Effector memory CD8-positive, alpha-beta T cell (primary cell): ENCODE results near the gene LOXL3.

Experiments
- ATAC-seq: fragments of 150-1000 bp; cut with Tn5 transposase; replicated peaks from 2 replicates; pipeline ENCODE4 v1.10.0; 2021; ENCODE audit warnings: mild to moderate bottlenecking, moderate library complexity
- DNase-seq, 3 experiments: peaks; one replicate each; pipeline ENCODE4 v3.0.0; 2021
- H3K27ac Mint-ChIP-seq, 2 donors: one replicate each; pipeline ENCODE4 v1.8.0; 2022; ENCODE audit warnings: mild to moderate bottlenecking in 2 of 2, mixed read lengths in 2 of 2, moderate library complexity in 2 of 2
- H3K27me3 Mint-ChIP-seq, 2 donors: one replicate each; pipeline ENCODE4 v1.8.0; 2022; ENCODE audit warnings: mixed read lengths in 2 of 2
- H3K36me3 Mint-ChIP-seq: one replicate; pipeline ENCODE4 v1.8.0; 2022; ENCODE audit warnings: mild to moderate bottlenecking, moderate library complexity, mixed read lengths; ENCODE audit not compliant: insufficient read depth
- H3K4me1 Mint-ChIP-seq, 2 donors: one replicate each; pipeline ENCODE4 v1.8.0; 2022; ENCODE audit warnings: low read depth in 2 of 2, mixed read lengths in 2 of 2
- H3K4me3 Mint-ChIP-seq, 2 donors: one replicate each; pipeline ENCODE4 v1.8.0; 2022; ENCODE audit warnings: mild to moderate bottlenecking in 2 of 2, mixed read lengths in 2 of 2, moderate library complexity in 2 of 2
- H3K9me3 Mint-ChIP-seq, 2 donors: one replicate each; pipeline ENCODE4 v1.8.0; 2022; ENCODE audit warnings: mixed read lengths in 2 of 2

The LOXL3 gene

GRCh38 chr2:74552914-74553811 is 579 bp downstream of the LOXL3 start:
- Mint-ChIP-seq H3K4me1 (peaks cover 15 to 16% of the 10 kb centered on the region in 2 donors), H3K36me3 (peaks cover 20% of the 10 kb centered on the region), H3K27me3 (peaks cover 30 to 34% of the 10 kb centered on the region in 2 donors), H3K4me3 (peak overlapping the region; percentile 54 to 81), H3K9me3 (no peaks in the 10 kb centered on the region), H3K27ac (peak overlapping the region; percentile 83 to 92)
- ATAC-seq (no peak), DNase-seq (no peak)

GRCh38 chr2:74551942-74552913 is 1.5 kb downstream of the LOXL3 start:
- Mint-ChIP-seq H3K27me3 (peaks cover 33 to 42% of the 10 kb centered on the region in 2 donors), H3K4me1 (peaks cover 15 to 17% of the 10 kb centered on the region in 2 donors), H3K4me3 (peak overlapping the region; percentile 2 to 43), H3K27ac (peak overlapping the region in 1 of 2 donors; percentile 28), H3K36me3 (peaks cover 20% of the 10 kb centered on the region), H3K9me3 (no peaks in the 10 kb centered on the region)
- no peak for DNase-seq
- ATAC-seq = no peak

- H3K9me3 Mint-ChIP-seq = no peaks in the 10 kb centered on the region
Observed at GRCh38 chr2:74551530-74551929, 2.2 kb downstream of the LOXL3 start.

GRCh38 chr2:74550231-74550630 is 3.5 kb downstream of the LOXL3 start:
- peaks cover 17% of the 10 kb centered on the region for H3K36me3 Mint-ChIP-seq
- no peak overlapping the region for H3K27ac Mint-ChIP-seq
- H3K9me3 Mint-ChIP-seq = no peaks in the 10 kb centered on the region
- peaks cover 11 to 14% of the 10 kb centered on the region in 2 donors for H3K4me1 Mint-ChIP-seq
- DNase-seq (no peak), ATAC-seq (no peak)
- H3K4me3 Mint-ChIP-seq = no peak overlapping the region
- H3K27me3 Mint-ChIP-seq = peaks cover 33 to 49% of the 10 kb centered on the region in 2 donors

More at GRCh38 chr2:74551530-74551929, 2.2 kb downstream of the LOXL3 start:
- Mint-ChIP-seq H3K36me3 (peaks cover 20% of the 10 kb centered on the region), H3K4me1 (peaks cover 15 to 17% of the 10 kb centered on the region in 2 donors), H3K4me3 (no peak overlapping the region), H3K27me3 (peaks cover 33 to 49% of the 10 kb centered on the region in 2 donors), H3K27ac (no peak overlapping the region)
- no peak for ATAC-seq
- no peak for DNase-seq

- no peaks in the 10 kb centered on the region for H3K9me3 Mint-ChIP-seq
- peak overlapping the region; percentile 51 to 58 for H3K4me3 Mint-ChIP-seq
- no peak for DNase-seq
- H3K36me3 Mint-ChIP-seq = peaks cover 9% of the 10 kb centered on the region
- peaks cover 10 to 11% of the 10 kb centered on the region in 2 donors for H3K4me1 Mint-ChIP-seq
- ATAC-seq = peak; percentile 42
- peaks cover 33 to 49% of the 10 kb centered on the region in 2 donors for H3K27me3 Mint-ChIP-seq
- no peak overlapping the region for H3K27ac Mint-ChIP-seq
Observed at GRCh38 chr2:74548900-74549826, 4.6 kb downstream of the LOXL3 start.

GRCh38 chr2:74548285-74548899 is 5.3 kb downstream of the LOXL3 start:
- Mint-ChIP-seq H3K4me3 (peak overlapping the region; percentile 58 to 59), H3K9me3 (no peaks in the 10 kb centered on the region), H3K4me1 (peaks cover 6 to 9% of the 10 kb centered on the region in 2 donors), H3K27me3 (peaks cover 33 to 49% of the 10 kb centered on the region in 2 donors), H3K27ac (no peak overlapping the region), H3K36me3 (peaks cover 2% of the 10 kb centered on the region)
- no peak for ATAC-seq
- DNase-seq = no peak

DNA sequence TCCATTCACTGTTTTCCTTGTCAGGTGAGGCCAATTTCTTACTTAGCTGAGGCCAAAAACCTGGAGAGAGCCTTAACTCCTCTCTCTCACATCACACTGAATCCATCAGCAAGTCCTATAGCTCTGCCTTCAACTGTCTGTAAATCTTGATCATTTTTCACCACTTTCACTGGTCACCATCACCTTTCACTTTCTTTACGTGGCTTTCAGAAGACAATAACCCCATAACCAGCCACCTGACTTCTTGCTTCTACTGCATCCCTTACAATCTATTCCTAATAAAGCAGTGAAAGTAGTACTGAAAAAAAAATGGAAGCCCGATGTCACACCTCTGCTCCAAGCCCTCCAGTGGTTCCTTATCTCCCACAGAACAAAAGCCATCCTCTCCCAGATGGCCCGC is 7.7 kb downstream of the LOXL3 start:
- DNase-seq (no peak), ATAC-seq (no peak)
- Mint-ChIP-seq H3K36me3 (no peaks in the 10 kb centered on the region), H3K4me3 (no peak overlapping the region), H3K27ac (no peak overlapping the region), H3K9me3 (no peaks in the 10 kb centered on the region), H3K27me3 (peaks cover 40 to 50% of the 10 kb centered on the region in 2 donors), H3K4me1 (peaks cover 0 to 9% of the 10 kb centered on the region in 2 donors)

DNA sequence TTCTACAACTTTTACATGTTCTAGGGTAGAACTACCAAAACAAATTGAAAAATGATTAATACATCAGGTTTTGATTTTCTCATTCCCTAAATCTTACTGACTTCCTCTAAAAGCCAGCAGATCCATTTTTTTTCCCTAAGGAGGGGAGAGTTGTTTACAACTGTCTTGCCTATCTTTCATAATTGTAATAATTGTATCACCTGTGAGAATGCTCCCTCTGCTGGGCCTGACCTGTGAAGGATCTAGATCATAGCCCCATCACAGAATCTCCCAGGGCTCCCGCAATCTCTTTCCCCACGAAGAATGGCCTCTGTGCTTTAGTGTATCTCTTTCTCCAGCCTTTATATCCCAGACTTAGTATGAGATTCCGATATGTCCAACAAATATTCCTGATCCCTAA is 9.1 kb downstream of the LOXL3 start:
- H3K27ac Mint-ChIP-seq = no peak overlapping the region
- ATAC-seq = no peak

DNA sequence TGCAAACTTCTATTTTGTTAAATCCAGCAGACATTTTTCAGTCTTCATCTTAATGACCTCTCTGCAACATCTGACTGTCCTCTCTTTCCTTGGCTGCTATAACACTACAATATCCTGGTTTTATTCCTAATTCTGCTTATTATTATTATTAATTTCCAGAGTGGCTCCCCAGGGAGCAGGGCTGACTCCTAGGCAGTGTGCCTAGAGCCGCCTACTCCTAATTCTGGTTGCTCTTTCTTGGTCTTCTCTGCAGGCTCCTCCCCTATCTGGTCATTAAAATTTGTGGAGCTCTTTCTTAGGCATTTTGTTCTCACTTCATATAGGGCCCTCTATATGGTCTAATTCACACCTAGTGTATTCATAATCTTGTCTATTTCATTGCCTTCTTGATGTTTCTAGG is 10.8 kb downstream of the LOXL3 start:
- DNase-seq = no peak
- no peaks in the 10 kb centered on the region for H3K9me3 Mint-ChIP-seq
- H3K4me1 Mint-ChIP-seq = peaks cover 0 to 3% of the 10 kb centered on the region in 2 donors
- peaks cover 33 to 46% of the 10 kb centered on the region in 2 donors for H3K27me3 Mint-ChIP-seq
- no peak for ATAC-seq
- H3K36me3 Mint-ChIP-seq = peaks cover 4% of the 10 kb centered on the region
- H3K27ac Mint-ChIP-seq = no peak overlapping the region
- no peak overlapping the region for H3K4me3 Mint-ChIP-seq

More for the DNA sequence above, 9.1 kb downstream of the LOXL3 start:
- peaks cover 0 to 8% of the 10 kb centered on the region in 2 donors for H3K4me1 Mint-ChIP-seq
- DNase-seq = no peak
- H3K4me3 Mint-ChIP-seq = no peak overlapping the region
- H3K27me3 Mint-ChIP-seq = peaks cover 30 to 42% of the 10 kb centered on the region in 2 donors
- H3K9me3 Mint-ChIP-seq = no peaks in the 10 kb centered on the region
- no peaks in the 10 kb centered on the region for H3K36me3 Mint-ChIP-seq

GRCh38 chr2:74540291-74540690 is 13.5 kb downstream of the LOXL3 start:
- Mint-ChIP-seq H3K9me3 (no peaks in the 10 kb centered on the region), H3K27ac (no peak overlapping the region), H3K4me1 (peaks cover 0 to 3% of the 10 kb centered on the region in 2 donors), H3K36me3 (peaks cover 4% of the 10 kb centered on the region), H3K27me3 (peaks cover 43 to 45% of the 10 kb centered on the region in 2 donors), H3K4me3 (no peak overlapping the region)
- DNase-seq = no peak
- ATAC-seq = no peak

DNA sequence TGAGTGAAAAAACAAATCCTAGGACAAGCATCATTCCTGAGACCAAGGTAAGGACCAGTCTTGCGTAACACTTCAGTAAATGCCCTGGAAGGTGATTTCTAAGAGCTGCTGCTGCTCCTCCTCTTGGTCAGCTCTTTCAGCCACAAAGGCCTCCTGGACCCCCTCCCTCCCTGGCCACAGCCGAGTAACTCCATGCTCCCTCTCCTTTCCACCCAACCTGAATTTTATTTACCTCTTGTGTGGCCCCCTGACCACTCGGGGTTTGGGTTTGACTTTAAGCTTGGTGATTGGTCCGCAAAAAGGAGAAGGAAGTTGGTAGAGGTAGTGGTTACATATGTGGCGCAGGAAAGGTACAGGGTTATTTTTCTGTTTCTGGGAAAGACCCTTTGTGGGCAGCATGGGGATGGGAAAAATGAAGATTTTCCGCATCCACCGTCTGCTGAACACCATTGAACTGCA is 14.8 kb downstream of the LOXL3 start:
- Mint-ChIP-seq H3K4me1 (peaks cover 0 to 3% of the 10 kb centered on the region in 2 donors), H3K9me3 (no peaks in the 10 kb centered on the region), H3K36me3 (peaks cover 4% of the 10 kb centered on the region), H3K27me3 (peaks cover 43 to 45% of the 10 kb centered on the region in 2 donors), H3K4me3 (no peak overlapping the region), H3K27ac (no peak overlapping the region)
- DNase-seq (no peak), ATAC-seq (no peak)

GRCh38 chr2:74537140-74537539 is 16.6 kb downstream of the LOXL3 start:
- H3K4me3 Mint-ChIP-seq = no peak overlapping the region
- no peak for ATAC-seq
- no peak overlapping the region for H3K27ac Mint-ChIP-seq

More at GRCh38 chr2:74537140-74537539, 16.6 kb downstream of the LOXL3 start:
- Mint-ChIP-seq H3K4me1 (peaks cover 2 to 5% of the 10 kb centered on the region in 2 donors), H3K9me3 (no peaks in the 10 kb centered on the region), H3K36me3 (peaks cover 4% of the 10 kb centered on the region), H3K27me3 (peaks cover 30 to 37% of the 10 kb centered on the region in 2 donors)
- no peak for DNase-seq
